ENCODE data around the gene GABBR2.

The GABBR2 gene

GRCh38 chr9:98356326-98356725 is 352.4 kb downstream of the GABBR2 start:
- H3K27me3 ChIP-seq (ENCODE audit: control insufficient read depth, insufficient read depth, low read length), result no peaks in the 10 kb centered on the region; the same call in 1 of the 2 replicates
- no peak for DNase-seq (ENCODE audit: low read depth, low spot score)
- no peaks in the 10 kb centered on the region for H3K36me3 ChIP-seq (ENCODE audit: control insufficient read depth, insufficient read depth, low read length)
- H3K9me3 ChIP-seq (ENCODE audit: control insufficient read depth, insufficient read depth, low read length), result no peaks in the 10 kb centered on the region
- no peak overlapping the region for H3K27ac ChIP-seq (ENCODE audit: low read length)
- no CpG with 5 or more reads among the region's 4 CpGs for WGBS (ENCODE audit: insufficient coverage, insufficient read length)
- H3K4me1 ChIP-seq (ENCODE audit: control insufficient read depth, insufficient read depth, low read length), result no peaks in the 10 kb centered on the region; the same call in 1 of the 2 replicates
- H3K4me3 ChIP-seq (ENCODE audit: low read length), result no peak overlapping the region

DNA sequence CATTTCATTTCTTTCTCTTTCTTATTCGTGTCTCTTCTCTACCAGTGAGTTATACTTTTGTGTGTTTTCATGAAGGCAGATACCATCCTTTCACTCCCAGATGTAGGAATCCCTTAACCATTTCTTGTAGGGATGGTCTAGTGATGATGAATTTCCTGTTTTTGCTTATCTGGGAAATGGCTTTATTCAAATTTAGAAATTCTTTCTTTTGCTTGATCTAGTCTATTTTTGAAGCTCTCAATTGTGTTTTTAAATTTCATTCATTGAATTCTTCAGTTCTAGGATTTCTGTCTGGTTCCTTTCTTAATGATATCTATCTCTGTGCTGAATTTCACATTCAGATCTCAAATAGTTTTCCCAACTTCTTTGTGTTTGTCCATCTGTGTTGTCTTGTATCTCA is 357.4 kb downstream of the GABBR2 start:
- WGBS (ENCODE audit: insufficient coverage, insufficient read length), result no CpG with 5 or more reads among the region's 1 CpG
- Histone ChIP-seq H3K27me3 (ENCODE audit: control insufficient read depth, insufficient read depth, low read length) (no peaks in the 10 kb centered on the region), H3K4me1 (ENCODE audit: control insufficient read depth, insufficient read depth, low read length) (no peaks in the 10 kb centered on the region), H3K9me3 (ENCODE audit: control insufficient read depth, insufficient read depth, low read length) (no peaks in the 10 kb centered on the region), H3K4me3 (ENCODE audit: low read length) (no peak overlapping the region), H3K27ac (ENCODE audit: low read length) (no peak overlapping the region), H3K36me3 (ENCODE audit: control insufficient read depth, insufficient read depth, low read length) (no peaks in the 10 kb centered on the region)
- no peak for DNase-seq (ENCODE audit: low read depth, low spot score)

GRCh38 chr9:98347642-98348041 is 361.1 kb downstream of the GABBR2 start:
- Histone ChIP-seq H3K4me1 (ENCODE audit: control insufficient read depth, insufficient read depth, low read length) (no peaks in the 10 kb centered on the region), H3K4me3 (ENCODE audit: low read length) (no peak overlapping the region), H3K27me3 (ENCODE audit: control insufficient read depth, insufficient read depth, low read length) (no peaks in the 10 kb centered on the region), H3K27ac (ENCODE audit: low read length) (no peak overlapping the region), H3K36me3 (ENCODE audit: control insufficient read depth, insufficient read depth, low read length) (no peaks in the 10 kb centered on the region), H3K9me3 (ENCODE audit: control insufficient read depth, insufficient read depth, low read length) (no peaks in the 10 kb centered on the region)
- no CpG with 5 or more reads among the region's 3 CpGs for WGBS (ENCODE audit: insufficient coverage, insufficient read length)
- no peak for DNase-seq (ENCODE audit: low read depth, low spot score)

DNA sequence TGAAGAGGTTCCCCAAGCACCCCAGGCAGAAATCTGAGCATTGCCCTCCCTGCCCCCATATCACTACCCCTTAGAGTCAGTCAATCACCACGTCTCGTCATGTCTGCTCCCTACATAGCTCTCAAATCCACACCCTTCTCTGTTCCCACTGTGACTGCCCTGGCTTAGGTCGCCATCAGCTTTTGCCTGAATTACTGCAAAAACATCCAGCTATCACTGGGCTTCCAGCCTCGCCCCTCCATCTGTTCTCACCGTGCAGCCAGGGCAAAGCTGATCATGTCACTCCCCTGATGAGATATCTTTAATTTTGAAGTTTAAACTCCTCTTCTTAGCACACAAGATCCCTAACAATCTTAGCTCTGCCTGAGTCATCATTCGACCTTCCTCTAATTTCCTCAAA is 363.7 kb downstream of the GABBR2 start:
- Histone ChIP-seq H3K4me1 (ENCODE audit: control insufficient read depth, insufficient read depth, low read length) (no peaks in the 10 kb centered on the region), H3K27ac (ENCODE audit: low read length) (no peak overlapping the region), H3K27me3 (ENCODE audit: control insufficient read depth, insufficient read depth, low read length) (no peaks in the 10 kb centered on the region), H3K9me3 (ENCODE audit: control insufficient read depth, insufficient read depth, low read length) (no peaks in the 10 kb centered on the region), H3K36me3 (ENCODE audit: control insufficient read depth, insufficient read depth, low read length) (no peaks in the 10 kb centered on the region), H3K4me3 (ENCODE audit: low read length) (no peak overlapping the region)
- DNase-seq (ENCODE audit: low read depth, low spot score), result no peak
- WGBS (ENCODE audit: insufficient coverage, insufficient read length), result no CpG with 5 or more reads among the region's 6 CpGs

DNA sequence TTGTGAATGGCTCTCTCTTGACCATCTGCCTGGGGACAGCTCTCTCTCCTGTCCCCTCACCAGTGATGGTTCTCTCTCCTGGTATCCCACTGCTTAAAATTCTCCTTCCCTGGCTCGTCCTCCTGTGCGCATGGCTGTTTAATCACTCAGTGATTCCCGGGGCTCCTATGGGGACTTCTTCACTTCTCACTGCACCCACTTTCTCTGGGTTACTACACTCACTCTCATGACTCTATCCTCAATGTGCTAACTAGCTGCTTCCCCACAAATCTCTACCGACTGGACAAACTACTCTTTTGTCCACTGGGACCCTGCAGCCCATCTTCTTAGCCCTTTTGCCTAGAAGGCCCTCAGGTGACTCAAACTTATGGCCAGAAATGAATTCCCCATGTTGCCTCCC is 364.2 kb downstream of the GABBR2 start:
- DNase-seq (ENCODE audit: low read depth, low spot score), result no peak
- Histone ChIP-seq H3K4me3 (ENCODE audit: low read length) (no peak overlapping the region), H3K9me3 (ENCODE audit: control insufficient read depth, insufficient read depth, low read length) (no peaks in the 10 kb centered on the region), H3K27me3 (ENCODE audit: control insufficient read depth, insufficient read depth, low read length) (no peaks in the 10 kb centered on the region), H3K27ac (ENCODE audit: low read length) (no peak overlapping the region), H3K4me1 (ENCODE audit: control insufficient read depth, insufficient read depth, low read length) (no peaks in the 10 kb centered on the region), H3K36me3 (ENCODE audit: control insufficient read depth, insufficient read depth, low read length) (no peaks in the 10 kb centered on the region)
- WGBS (ENCODE audit: insufficient coverage, insufficient read length), result no CpG with 5 or more reads among the region's 4 CpGs

- no peaks in the 10 kb centered on the region for H3K27me3 ChIP-seq (ENCODE audit: control insufficient read depth, insufficient read depth, low read length)
- no peaks in the 10 kb centered on the region for H3K9me3 ChIP-seq (ENCODE audit: control insufficient read depth, insufficient read depth, low read length)
- DNase-seq (ENCODE audit: low read depth, low spot score), result no peak
- no peak overlapping the region for H3K4me3 ChIP-seq (ENCODE audit: low read length)
- H3K4me1 ChIP-seq (ENCODE audit: control insufficient read depth, insufficient read depth, low read length), result no peaks in the 10 kb centered on the region
- WGBS (ENCODE audit: insufficient coverage, insufficient read length), result no CpG with 5 or more reads among the region's 2 CpGs
- H3K36me3 ChIP-seq (ENCODE audit: control insufficient read depth, insufficient read depth, low read length), result no peaks in the 10 kb centered on the region
- H3K27ac ChIP-seq (ENCODE audit: low read length), result no peak overlapping the region
Measured at GRCh38 chr9:98342820-98343210, 365.9 kb downstream of the GABBR2 start.

DNA sequence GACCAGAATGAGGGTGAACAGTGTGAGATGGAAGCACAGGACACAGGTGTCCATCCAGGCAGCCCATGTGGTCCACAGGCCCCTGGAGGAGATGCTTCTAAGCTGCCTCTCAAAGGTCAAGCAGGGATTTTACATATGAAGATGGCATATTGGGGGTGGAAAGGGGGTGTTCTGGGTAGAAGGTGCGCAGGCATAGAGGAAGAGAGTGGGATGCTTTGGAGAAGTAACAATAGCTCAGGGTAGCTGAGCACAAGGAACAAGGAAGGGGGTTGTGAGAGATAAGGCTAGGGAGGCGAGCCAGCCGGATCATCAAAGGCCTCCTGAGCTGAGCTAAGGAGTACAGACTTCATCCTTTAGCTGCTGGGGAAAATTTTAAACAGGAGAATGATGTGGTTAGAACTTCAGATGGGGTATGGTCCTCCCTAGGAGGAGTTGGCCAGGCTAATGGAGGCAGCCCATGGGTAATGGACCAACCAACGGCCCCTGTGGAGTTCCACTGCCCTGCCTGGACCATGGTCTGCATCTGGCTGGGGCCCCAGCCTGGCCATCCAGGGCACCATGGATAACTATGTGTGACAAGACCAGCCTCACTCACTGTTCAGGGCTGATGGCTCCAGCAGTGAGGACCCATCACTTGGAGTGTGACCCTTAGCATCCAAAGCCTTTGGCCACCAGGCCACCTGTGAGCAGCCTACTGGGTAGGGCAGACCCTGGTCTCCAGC is 366.5 kb downstream of the GABBR2 start:
- Histone ChIP-seq H3K27ac (ENCODE audit: low read length) (no peak overlapping the region), H3K9me3 (ENCODE audit: control insufficient read depth, insufficient read depth, low read length) (no peaks in the 10 kb centered on the region), H3K4me1 (ENCODE audit: control insufficient read depth, insufficient read depth, low read length) (no peaks in the 10 kb centered on the region), H3K4me3 (ENCODE audit: low read length) (no peak overlapping the region), H3K36me3 (ENCODE audit: control insufficient read depth, insufficient read depth, low read length) (no peaks in the 10 kb centered on the region), H3K27me3 (ENCODE audit: control insufficient read depth, insufficient read depth, low read length) (no peaks in the 10 kb centered on the region)
- WGBS (ENCODE audit: insufficient coverage, insufficient read length), result no CpG with 5 or more reads among the region's 4 CpGs
- no peak for DNase-seq (ENCODE audit: low read depth, low spot score)

GRCh38 chr9:98341157-98342097 is 367.3 kb downstream of the GABBR2 start:
- Histone ChIP-seq H3K9me3 (ENCODE audit: control insufficient read depth, insufficient read depth, low read length) (no peaks in the 10 kb centered on the region), H3K27me3 (ENCODE audit: control insufficient read depth, insufficient read depth, low read length) (no peaks in the 10 kb centered on the region), H3K36me3 (ENCODE audit: control insufficient read depth, insufficient read depth, low read length) (no peaks in the 10 kb centered on the region), H3K4me1 (ENCODE audit: control insufficient read depth, insufficient read depth, low read length) (no peaks in the 10 kb centered on the region), H3K4me3 (ENCODE audit: low read length) (no peak overlapping the region), H3K27ac (ENCODE audit: low read length) (no peak overlapping the region)
- DNase-seq (ENCODE audit: low read depth, low spot score), result no peak
- no CpG with 5 or more reads among the region's 20 CpGs for WGBS (ENCODE audit: insufficient coverage, insufficient read length)

DNA sequence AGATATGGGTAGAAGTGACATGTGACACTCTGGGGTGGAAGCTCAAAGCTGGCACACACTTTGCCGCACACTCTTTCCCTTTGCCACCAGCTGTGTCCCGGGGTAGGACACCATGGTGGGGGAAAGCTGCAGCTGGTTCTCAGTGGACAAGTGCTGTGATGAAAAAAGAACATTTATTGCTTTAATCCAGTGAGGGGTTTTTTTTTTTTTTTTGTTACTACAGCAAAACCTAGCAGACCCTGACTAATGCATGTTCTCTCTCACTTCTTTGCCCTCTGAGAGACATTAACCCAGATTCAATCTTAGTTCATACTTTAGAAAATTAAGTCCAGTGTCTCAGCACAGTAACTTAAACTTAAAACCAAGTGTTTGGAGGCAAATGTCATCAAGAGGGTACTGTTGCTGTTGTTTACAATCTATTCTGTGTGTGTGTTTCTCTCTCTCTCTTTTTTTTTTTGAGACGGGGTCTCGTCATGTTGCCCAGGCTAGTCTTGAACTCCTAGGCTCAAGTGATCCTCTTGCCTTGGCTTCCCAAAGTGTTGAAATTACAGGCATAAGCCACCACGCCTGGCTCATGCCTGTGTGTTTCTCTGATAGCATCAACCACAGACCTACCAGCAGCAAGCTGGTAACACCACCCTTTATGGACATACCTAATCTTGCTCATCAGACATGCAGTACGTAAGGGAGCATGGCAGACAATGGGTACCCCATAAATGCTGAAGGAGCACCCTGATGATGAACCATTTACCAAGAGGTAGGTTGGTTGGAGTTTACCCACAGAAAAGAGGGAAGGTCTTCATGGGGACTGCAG is 368.5 kb downstream of the GABBR2 start:
- H3K9me3 ChIP-seq (ENCODE audit: control insufficient read depth, insufficient read depth, low read length), result no peaks in the 10 kb centered on the region
- no peaks in the 10 kb centered on the region for H3K36me3 ChIP-seq (ENCODE audit: control insufficient read depth, insufficient read depth, low read length)
- no peak for DNase-seq (ENCODE audit: low read depth, low spot score)
- no peaks in the 10 kb centered on the region for H3K4me1 ChIP-seq (ENCODE audit: control insufficient read depth, insufficient read depth, low read length)
- no CpG with 5 or more reads among the region's 6 CpGs for WGBS (ENCODE audit: insufficient coverage, insufficient read length)
- H3K4me3 ChIP-seq (ENCODE audit: low read length), result no peak overlapping the region
- no peak overlapping the region for H3K27ac ChIP-seq (ENCODE audit: low read length)
- H3K27me3 ChIP-seq (ENCODE audit: control insufficient read depth, insufficient read depth, low read length), result no peaks in the 10 kb centered on the region

DNA sequence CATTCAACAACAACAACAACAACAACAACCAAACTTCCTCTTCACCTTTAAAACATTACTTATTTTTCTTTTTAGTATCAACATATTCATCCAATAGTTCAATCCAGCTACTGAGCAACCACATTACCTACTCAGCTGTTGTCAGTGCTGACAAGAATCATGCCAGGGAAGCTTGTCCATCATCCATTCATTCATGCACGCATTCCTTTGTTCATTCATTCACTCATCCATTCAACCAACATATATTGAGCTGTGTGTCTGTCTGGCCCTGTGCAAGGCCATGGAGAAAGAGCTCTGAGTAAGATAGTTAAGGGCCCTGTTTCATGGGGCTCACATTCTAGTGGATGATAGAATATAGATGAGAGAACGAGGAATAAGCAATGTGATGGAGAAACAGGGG is 373.1 kb downstream of the GABBR2 start:
- Histone ChIP-seq H3K36me3 (ENCODE audit: control insufficient read depth, insufficient read depth, low read length) (no peaks in the 10 kb centered on the region), H3K4me1 (ENCODE audit: control insufficient read depth, insufficient read depth, low read length) (no peaks in the 10 kb centered on the region), H3K27ac (ENCODE audit: low read length) (no peak overlapping the region), H3K9me3 (ENCODE audit: control insufficient read depth, insufficient read depth, low read length) (no peaks in the 10 kb centered on the region), H3K4me3 (ENCODE audit: low read length) (no peak overlapping the region), H3K27me3 (ENCODE audit: control insufficient read depth, insufficient read depth, low read length) (no peaks in the 10 kb centered on the region)
- no peak for DNase-seq (ENCODE audit: low read depth, low spot score)
- WGBS (ENCODE audit: insufficient coverage, insufficient read length), result 100% methylated on average over 1 of the region's 2 CpGs
